IPS-20b (cell line): ENCODE results near the gene CIBAR2.

Experiments used
- H3K27ac ChIP-seq: one replicate; pipeline ENCODE4 v1.5.1; 2013; ENCODE audit warnings: low read length
- H3K27me3 ChIP-seq: 2 replicates; pipeline ENCODE4 v1.6.1; 2013; ENCODE audit warnings: mild to moderate bottlenecking, low read length, inconsistent platforms; ENCODE audit not compliant: insufficient read depth
- H3K36me3 ChIP-seq: 2 replicates; pipeline ENCODE4 v1.6.1; 2013; ENCODE audit warnings: low read depth, mild to moderate bottlenecking, inconsistent platforms, low read length, moderate library complexity; ENCODE audit not compliant: insufficient read depth
- H3K4me1 ChIP-seq: 2 replicates; pipeline ENCODE4 v1.6.1; 2013; ENCODE audit warnings: mild to moderate bottlenecking, control low read depth, inconsistent platforms, low read length, moderate library complexity; ENCODE audit not compliant: insufficient read depth
- H3K4me3 ChIP-seq: 2 replicates; pipeline ENCODE4 v1.5.1; 2013; ENCODE audit warnings: mild to moderate bottlenecking, low read length, inconsistent platforms
- H3K9ac ChIP-seq: 2 replicates; pipeline ENCODE4 v1.6.1; 2013; ENCODE audit warnings: low read depth, mild to moderate bottlenecking, inconsistent platforms, low read length, moderate library complexity
- H3K9me3 ChIP-seq: 2 replicates; pipeline ENCODE4 v1.6.1; 2013; ENCODE audit warnings: mild to moderate bottlenecking, low read depth, low read length, inconsistent platforms; ENCODE audit not compliant: insufficient read depth

Gene CIBAR2

GRCh38 chr16:85110105-85110504 lies 2.2 kb downstream of the CIBAR2 start:
- no peaks in the 10 kb centered on the region for H3K36me3 ChIP-seq
- no peak overlapping the region for H3K9ac ChIP-seq
- H3K27ac ChIP-seq: no peak overlapping the region
- H3K4me1 ChIP-seq: no peaks in the 10 kb centered on the region; the same call in 1 of the 2 replicates
- no peak overlapping the region for H3K4me3 ChIP-seq
- no peaks in the 10 kb centered on the region for H3K9me3 ChIP-seq
- H3K27me3 ChIP-seq: no peaks in the 10 kb centered on the region; the same call in 1 of the 2 replicates

GRCh38 chr16:85107532-85107931 lies 4.7 kb downstream of the CIBAR2 start:
- no peaks in the 10 kb centered on the region for H3K27me3 ChIP-seq
- H3K27ac ChIP-seq: no peak overlapping the region
- no peaks in the 10 kb centered on the region for H3K4me1 ChIP-seq
- no peak overlapping the region for H3K9ac ChIP-seq
- no peak overlapping the region for H3K4me3 ChIP-seq
- H3K9me3 ChIP-seq: no peaks in the 10 kb centered on the region
- no peaks in the 10 kb centered on the region for H3K36me3 ChIP-seq

DNA sequence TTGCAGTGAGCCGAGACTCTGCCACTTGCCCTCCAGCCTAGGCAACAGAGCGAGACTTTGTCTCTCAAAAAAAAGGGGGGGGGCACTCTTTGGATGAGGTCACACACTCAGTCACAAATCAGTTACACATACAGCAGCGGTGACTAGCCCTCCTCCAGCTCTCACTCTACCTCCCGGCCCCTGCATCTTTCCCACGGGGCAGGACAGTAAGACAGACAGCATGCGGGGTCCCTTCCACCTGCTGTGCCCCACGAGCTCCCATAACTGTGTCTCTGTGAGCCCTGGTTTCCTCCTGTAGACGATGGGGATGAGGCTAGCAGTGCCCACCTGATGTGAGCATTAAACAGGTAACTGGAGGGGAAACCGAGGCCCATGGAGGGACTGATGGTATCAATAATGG lies 5.2 kb downstream of the CIBAR2 start:
- Histone ChIP-seq H3K9me3 (no peaks in the 10 kb centered on the region), H3K4me1 (no peaks in the 10 kb centered on the region), H3K4me3 (no peak overlapping the region), H3K27ac (no peak overlapping the region), H3K9ac (no peak overlapping the region), H3K36me3 (no peaks in the 10 kb centered on the region), H3K27me3 (no peaks in the 10 kb centered on the region)

DNA sequence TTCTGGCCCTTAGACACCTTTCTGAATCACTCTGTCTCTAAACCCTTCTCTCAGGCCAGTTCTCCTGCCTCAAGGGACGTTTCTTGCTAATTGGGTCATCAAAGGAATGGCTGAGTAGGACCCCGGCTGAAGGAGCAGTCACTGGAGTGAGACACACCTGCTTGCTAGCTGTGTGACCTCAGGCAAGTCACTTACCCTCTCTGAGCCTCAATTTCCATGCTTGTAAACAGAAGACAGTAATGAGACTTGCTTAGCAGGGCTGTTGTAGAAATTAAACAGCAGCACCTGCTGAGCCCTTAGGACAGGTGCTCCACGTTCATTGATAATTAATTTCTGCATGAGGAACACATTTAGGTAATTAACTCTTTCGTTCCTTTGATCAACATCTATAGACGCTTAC lies 6.8 kb downstream of the CIBAR2 start:
- H3K4me3 ChIP-seq: no peak overlapping the region
- H3K9ac ChIP-seq: no peak overlapping the region
- no peaks in the 10 kb centered on the region for H3K36me3 ChIP-seq
- no peaks in the 10 kb centered on the region for H3K4me1 ChIP-seq
- H3K27me3 ChIP-seq: no peaks in the 10 kb centered on the region
- no peaks in the 10 kb centered on the region for H3K9me3 ChIP-seq
- H3K27ac ChIP-seq: no peak overlapping the region

DNA sequence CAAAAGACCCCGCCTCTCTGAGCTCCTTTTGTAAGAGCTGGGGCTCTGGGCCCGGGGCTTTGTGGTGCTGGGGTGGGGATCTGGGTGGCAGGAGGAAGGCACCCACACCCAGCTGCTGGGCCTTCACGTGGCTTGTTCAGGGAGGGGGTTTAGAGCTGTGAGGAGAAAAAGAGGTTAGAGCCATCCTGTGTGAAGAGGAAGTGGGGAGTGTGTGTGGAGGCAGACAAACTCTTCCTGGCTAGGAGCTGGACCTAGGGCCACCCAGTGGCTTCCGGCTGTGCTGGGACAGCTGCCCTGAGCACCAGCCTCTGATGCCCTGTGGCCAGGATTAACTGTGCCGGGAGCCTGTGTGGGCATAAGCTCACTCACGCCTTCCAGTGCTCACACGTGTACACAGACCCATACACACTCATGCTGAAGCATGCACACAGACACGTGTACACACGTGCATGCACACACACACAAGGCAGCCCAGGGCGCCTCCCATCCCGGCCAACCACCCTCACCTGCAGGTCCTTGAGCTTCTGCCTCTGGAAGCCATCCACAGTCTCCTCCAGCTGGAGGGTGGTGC lies 7.4 kb downstream of the CIBAR2 start:
- Histone ChIP-seq H3K36me3 (no peaks in the 10 kb centered on the region), H3K4me1 (no peaks in the 10 kb centered on the region), H3K9me3 (no peaks in the 10 kb centered on the region), H3K4me3 (no peak overlapping the region), H3K9ac (no peak overlapping the region), H3K27ac (no peak overlapping the region), H3K27me3 (no peaks in the 10 kb centered on the region)

GRCh38 chr16:85104147-85104546 lies 8.1 kb downstream of the CIBAR2 start:
- Histone ChIP-seq H3K9me3 (no peaks in the 10 kb centered on the region), H3K4me3 (no peak overlapping the region), H3K36me3 (no peaks in the 10 kb centered on the region), H3K9ac (no peak overlapping the region), H3K27me3 (no peaks in the 10 kb centered on the region), H3K4me1 (no peaks in the 10 kb centered on the region), H3K27ac (no peak overlapping the region)

DNA sequence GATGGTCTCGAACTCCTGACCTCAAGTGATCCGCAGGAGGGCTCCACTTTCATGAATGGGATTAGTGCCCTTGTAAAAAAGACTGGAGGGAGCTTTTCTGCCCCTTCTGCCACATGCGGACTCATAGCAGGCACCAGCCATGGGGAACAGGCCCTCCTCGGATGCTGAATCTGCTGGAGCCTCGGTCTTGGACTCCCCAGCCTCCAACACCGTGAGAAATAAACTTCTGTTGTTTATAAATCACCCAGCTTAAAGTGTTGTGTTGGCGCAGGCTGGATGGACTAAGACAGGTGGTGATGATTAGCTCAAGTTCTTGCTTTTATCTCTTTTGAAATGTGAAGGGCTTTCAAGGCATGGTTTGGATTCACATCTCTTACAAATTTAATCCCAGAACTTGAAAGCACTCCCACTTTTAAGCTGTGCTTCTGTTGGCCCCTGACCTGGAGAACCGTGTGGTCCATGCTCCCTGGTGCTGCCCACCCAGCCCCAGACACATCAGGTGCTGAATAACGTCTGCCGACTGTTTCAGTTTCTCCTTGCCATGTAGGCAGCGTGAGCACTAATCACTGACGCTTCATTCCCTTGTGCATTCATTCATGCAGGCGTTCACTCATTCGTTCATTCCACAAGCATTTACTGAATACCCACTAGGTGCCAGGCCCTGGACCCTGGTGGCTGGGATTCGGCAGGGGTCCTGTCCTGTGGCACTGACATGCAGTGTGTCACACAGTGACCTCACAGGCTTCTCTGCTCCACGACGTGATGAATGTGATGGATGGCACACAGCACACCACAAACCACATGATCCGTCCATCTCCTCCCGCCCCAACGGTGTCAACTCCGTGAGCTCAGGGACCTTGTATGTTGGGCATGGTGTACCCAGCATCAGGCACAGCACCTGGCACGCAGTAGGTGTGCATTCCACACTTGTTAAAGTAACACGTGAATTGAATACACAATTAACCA lies 8.9 kb downstream of the CIBAR2 start:
- Histone ChIP-seq H3K4me1 (no peaks in the 10 kb centered on the region), H3K9ac (no peak overlapping the region), H3K9me3 (no peaks in the 10 kb centered on the region), H3K36me3 (no peaks in the 10 kb centered on the region), H3K27ac (no peak overlapping the region), H3K4me3 (no peak overlapping the region), H3K27me3 (no peaks in the 10 kb centered on the region)

GRCh38 chr16:85101956-85102630 lies 10.2 kb downstream of the CIBAR2 start:
- H3K9me3 ChIP-seq: no peaks in the 10 kb centered on the region
- H3K4me3 ChIP-seq: no peak overlapping the region
- H3K27me3 ChIP-seq: no peaks in the 10 kb centered on the region
- no peak overlapping the region for H3K27ac ChIP-seq
- H3K9ac ChIP-seq: no peak overlapping the region
- H3K36me3 ChIP-seq: no peaks in the 10 kb centered on the region
- no peaks in the 10 kb centered on the region for H3K4me1 ChIP-seq

GRCh38 chr16:85100265-85100664 lies 12.0 kb downstream of the CIBAR2 start:
- no peaks in the 10 kb centered on the region for H3K36me3 ChIP-seq
- H3K4me3 ChIP-seq: no peak overlapping the region
- H3K9me3 ChIP-seq: no peaks in the 10 kb centered on the region
- H3K9ac ChIP-seq: no peak overlapping the region
- H3K27me3 ChIP-seq: no peaks in the 10 kb centered on the region
- H3K27ac ChIP-seq: no peak overlapping the region
- H3K4me1 ChIP-seq: no peaks in the 10 kb centered on the region

DNA sequence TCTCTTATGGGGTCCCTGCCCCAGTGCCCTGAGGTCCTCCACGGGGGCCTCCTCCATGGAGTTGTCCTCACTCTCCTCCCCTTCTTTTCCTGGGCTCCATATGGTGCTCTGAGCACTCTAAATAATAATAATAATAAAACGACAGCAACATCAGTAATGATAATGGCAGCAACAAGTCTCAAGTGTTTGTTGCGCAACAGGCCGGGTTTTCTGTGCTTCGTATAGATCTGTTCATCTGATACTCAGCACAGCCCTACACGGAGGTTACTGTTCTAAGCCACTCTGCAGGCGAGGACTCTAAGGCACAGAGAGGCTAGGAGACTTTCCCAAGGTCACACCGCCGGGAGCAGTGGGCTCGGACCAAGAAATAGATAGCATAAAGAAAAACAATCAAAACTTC lies 13.7 kb downstream of the CIBAR2 start:
- H3K9ac ChIP-seq: no peak overlapping the region
- no peaks in the 10 kb centered on the region for H3K4me1 ChIP-seq
- no peaks in the 10 kb centered on the region for H3K36me3 ChIP-seq
- no peak overlapping the region for H3K27ac ChIP-seq
- H3K4me3 ChIP-seq: no peak overlapping the region
- H3K27me3 ChIP-seq: no peaks in the 10 kb centered on the region
- H3K9me3 ChIP-seq: no peaks in the 10 kb centered on the region

DNA sequence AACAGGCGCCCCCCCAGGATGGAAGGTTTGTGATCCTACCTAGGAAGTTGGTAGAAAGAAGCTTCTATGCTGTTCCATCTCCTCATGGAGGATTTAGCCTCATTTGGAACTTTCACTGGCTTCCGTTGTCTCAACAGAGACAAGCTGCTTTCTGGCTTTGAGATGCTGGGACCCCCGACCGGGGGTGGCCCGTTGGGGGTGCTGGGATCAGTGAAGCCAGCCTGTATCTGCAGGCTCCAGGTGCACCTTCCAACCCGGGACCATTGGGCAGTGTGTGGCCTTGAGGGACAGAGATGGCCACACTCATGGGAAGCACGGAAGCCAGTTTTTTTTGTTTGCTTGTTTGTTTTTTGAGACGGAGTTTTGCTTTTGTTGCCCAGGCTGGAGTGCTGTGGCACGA lies 15.4 kb downstream of the CIBAR2 start:
- no peaks in the 10 kb centered on the region for H3K36me3 ChIP-seq
- no peak overlapping the region for H3K27ac ChIP-seq
- H3K4me1 ChIP-seq: no peaks in the 10 kb centered on the region
- H3K4me3 ChIP-seq: no peak overlapping the region
- H3K27me3 ChIP-seq: no peaks in the 10 kb centered on the region
- no peaks in the 10 kb centered on the region for H3K9me3 ChIP-seq
- no peak overlapping the region for H3K9ac ChIP-seq

DNA sequence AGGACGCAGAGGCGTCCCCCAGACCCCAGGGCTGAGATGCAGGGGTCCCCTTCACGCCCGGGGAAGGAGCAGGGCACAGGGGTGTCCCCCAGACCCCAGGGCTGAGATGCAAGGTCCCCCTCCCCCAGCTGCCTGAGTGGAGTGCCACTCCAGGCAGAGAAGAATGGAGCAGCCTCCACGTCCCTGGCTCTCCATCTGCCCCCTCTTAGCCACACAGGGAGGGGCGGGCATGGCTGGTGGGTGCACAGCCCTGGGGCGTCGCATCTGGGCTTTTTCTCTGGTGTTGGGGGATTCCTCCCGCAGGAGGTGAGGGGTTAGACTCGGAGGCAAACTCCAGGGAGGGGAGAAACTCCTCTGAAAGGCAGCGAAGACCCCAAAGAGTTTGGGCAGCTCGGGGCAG lies 17.5 kb downstream of the CIBAR2 start:
- H3K27ac ChIP-seq: no peak overlapping the region
- no peaks in the 10 kb centered on the region for H3K27me3 ChIP-seq
- no peaks in the 10 kb centered on the region for H3K4me1 ChIP-seq
- H3K36me3 ChIP-seq: no peaks in the 10 kb centered on the region
- H3K9ac ChIP-seq: no peak overlapping the region
- H3K9me3 ChIP-seq: no peaks in the 10 kb centered on the region
- H3K4me3 ChIP-seq: no peak overlapping the region
